Stimulated activated CD8-positive, alpha-beta memory T cell treated with anti-CD3 and anti-CD28 coated beads, Interleukin-7, amount 100 ng/mL, for 48 hours (primary cell): ENCODE measurements around the gene SOX14.

Experiments
- DNase-seq, 2 donors: peaks; one replicate each; pipeline ENCODE4 v3.0.0-alpha.2; 2020; ENCODE audit warnings: low read depth in 1 of 2; ENCODE audit errors: extremely low read depth in 1 of 2

SOX14 gene

GRCh38 chr3:137764001-137764433 is at the start of gene SOX14:
Gene SOX14, plus strand, starts transcription at chr3:137764315. Its CDS starts 470 bp downstream, at chr3:137764785.
- DNase-seq = no peak

DNA sequence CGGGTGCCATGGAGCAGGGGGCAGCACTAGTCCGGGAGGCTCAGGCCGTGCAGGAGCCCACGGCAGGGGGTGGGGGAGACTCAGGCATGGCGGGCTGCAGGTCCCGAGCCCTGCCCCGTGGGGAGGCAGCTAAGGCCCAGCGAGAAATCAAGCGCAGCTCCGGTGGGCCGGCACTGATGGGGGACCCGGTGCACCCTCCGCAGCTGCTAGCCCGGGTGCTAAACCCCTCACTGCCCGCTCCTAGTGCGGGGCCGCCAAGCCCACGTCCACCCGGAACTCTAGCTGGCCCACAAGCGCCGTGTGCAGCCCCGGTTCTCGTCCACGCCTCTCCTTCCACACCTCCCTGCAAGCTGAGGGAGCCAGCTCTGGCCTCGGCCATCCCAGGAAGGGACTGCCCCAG is 49.6 kb upstream of the SOX14 start:
- DNase-seq = no peak

GRCh38 chr3:137724240-137724639 is 39.9 kb upstream of the SOX14 start:
- DNase-seq = no peak

DNA sequence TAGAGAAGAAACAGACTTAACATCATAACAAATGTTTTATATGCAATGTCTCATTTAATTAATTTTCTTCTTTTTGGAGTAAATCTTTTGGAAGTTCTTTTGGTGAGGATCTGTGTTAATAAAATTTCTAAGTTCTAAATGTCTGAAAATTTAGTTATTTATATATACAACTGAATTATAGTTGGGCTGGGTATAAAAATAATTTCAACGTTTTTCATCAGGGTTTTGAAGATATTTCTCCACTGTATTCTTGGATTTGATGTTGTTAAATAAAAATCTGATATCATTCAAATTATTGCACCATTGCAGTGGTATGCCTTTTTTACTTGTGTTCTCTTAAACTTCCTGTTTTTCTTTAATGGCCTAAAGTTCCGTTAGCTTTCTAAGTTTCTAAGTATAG is 26.9 kb upstream of the SOX14 start:
- no peak for DNase-seq

DNA sequence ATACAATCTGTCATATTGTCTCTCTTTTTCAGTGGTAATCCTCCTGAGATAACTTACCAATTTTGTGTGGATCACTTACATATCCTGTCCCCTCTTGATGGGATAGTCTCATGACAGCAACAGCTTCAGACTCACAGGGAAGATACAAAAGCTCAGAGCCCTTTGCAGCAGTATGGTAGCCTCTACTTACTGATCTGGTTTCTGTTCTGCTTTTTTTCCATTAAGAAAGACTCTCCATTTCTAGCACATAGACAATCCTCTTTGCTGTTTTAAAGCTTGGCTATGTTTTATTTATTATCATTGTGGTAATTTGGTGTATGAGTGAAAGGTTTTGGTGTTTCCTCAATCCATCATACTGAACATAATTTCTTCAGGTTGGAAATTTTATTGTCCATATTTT is 25.4 kb upstream of the SOX14 start:
- no peak for DNase-seq

DNA sequence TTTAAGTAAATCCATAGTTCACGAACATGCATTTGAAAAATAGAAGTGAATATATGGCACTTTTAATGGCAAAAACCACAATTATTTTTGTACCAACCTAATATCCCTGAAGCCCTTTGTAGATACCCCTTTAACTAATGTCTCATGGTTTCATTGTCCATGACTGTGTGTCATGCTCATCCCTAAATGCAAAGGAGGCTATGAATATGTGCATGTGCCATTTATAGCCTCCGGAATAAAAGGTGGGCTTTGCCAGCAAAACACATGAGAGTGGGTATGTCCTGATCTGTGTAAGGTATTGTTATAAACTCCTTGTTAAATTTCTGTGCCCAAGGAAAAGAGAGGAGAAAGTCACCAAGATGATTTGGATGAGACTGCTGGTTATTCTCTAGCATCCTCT is 20.5 kb upstream of the SOX14 start:
- no peak for DNase-seq

- DNase-seq = no peak
These were observed 17.3 kb upstream of the SOX14 start for GRCh38 chr3:137746808-137747207.

DNA sequence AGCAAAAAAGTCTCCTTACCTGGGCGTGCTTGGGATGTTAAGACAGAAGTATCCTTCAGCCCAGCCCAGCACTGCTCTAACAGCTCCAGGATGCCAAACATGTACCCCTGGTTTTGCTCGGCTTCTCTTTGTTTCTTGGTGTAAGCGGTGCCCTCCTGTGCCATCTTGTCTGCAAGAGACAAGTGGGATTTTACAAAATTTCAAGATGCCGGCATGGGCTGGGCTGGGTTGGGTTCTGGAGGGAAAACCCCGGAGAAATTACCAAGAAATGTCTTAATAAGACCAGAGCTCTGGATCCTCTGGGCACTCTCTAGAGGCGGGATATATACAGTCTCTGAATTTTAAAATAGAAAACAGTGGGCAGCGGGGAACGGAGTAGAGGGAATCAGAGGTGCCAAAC is 4.6 kb upstream of the SOX14 start:
- DNase-seq = no peak

DNA sequence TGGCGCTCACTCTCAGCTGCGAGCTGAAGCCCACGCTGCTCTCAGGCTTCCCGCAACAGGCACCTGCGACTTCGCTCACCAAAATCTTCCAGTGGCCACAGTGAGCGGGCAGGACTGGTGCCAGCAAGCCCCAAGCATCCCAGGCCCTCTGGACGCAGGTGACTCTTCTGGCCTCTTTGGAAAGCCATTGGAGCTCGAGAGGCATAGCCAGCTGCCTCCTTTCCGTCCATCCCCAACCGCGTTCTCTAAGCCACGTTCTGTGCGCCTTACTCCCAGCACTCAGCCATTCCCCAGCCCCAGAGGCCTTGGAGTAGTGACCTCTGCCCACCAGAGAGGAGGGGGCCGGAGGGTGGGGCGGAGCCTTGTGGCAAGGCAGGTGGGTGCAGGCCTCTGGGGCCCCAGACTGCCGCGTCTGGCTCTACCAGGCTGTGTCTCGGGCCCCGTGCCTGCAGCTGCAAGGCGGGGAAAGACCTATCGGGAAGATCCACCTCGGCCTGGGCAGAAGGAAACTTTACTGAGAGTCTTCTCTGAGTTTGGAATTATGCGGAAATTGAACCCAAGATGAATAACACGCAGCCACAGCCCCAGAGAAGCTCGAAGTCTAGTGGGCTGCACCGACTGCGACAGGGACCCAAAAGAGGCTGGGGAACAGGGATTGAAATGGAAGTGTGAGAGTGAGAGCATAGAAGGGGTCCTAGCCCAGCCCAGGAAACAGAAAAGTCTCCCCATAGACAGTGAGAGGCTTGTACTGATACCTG is 3.6 kb upstream of the SOX14 start:
- DNase-seq = no peak

DNA sequence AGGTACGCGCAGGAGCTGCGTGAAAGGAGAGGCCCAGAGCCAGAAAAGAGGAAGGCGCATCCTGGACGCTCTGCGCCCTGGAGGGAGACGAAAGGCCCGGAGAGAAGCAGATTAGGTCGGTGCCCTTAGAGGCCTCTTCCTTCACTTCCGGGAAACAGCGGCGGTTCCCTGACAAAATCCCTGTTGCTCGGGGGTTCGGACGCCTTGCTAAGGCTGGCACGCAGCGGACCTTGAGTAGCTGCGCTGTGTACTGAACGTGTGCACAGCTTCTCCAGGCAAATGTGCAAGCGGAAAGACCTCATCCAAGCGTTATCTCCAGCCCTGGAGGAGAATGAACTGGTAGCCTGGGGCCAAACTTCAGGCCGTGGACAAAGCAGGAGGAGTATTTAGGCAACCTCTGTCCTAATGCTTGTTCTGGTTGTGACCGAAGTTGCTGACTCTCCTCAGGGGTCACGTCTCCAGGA is 3.0 kb upstream of the SOX14 start:
- DNase-seq = no peak

DNA sequence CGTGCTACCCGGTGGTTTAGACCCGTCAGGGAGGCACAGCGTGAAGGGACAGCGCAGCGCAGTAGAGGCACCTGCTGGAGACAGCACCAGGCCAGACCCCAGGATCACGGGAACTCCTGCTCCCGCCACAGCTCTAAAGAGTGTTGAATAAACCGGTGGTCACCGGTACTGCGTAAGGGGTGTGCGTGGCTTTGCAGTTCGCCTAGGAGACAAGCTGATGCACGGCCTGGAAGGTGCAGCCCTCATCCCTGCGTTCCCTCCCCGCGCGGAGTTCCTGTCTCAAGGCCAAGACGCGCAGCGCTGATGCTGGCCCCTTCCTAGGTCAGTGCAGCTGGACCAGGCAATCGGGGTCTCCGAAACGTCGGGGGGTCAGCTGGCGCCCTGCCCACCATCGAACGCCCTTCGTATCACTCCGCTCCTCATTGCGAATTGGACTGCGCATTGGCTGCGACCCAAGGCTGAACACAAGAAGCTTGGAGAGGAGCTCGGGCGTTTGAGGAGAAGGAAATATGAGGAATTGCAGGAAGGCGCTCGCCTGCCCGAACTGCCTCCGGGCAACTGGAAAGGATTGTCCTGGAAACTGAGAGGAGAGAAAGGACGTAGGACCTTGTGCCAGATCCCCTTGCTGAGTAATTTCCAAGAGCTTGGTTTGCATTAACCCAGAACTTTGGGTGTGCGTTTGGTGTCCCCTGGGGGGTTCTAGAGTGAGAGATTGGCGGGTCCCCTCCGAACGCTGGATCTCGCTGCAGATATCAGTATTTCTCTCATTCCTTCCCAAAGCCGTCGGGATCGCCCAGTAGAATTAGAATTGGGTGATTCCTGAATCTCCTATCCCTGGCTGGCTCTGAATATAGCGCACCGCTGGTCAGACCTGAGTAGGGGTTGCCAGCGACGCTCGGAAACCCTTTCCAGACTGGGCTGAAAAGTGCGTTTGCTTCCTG is 2.3 kb upstream of the SOX14 start:
- no peak for DNase-seq

- no peak for DNase-seq
These were observed 1.2 kb upstream of the SOX14 start for GRCh38 chr3:137762674-137763593.

DNA sequence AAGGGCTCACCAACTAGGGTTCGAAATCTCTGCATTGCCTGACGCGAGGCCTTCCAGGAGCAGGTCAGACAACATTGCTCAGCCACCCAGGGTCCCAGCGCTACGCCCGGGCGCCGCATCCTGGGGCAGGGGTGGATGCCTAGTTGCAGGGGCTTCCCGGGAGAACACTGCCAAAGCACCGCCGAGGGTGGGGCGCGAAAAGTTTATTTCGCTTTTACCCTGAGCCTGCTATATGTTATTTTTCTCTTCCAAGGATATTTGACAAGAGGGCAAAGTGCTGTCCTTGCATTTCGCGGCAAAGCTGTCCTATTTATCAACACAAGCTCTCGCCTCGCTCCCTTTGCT is 549 bp upstream of the SOX14 start:
- DNase-seq = no peak

DNA sequence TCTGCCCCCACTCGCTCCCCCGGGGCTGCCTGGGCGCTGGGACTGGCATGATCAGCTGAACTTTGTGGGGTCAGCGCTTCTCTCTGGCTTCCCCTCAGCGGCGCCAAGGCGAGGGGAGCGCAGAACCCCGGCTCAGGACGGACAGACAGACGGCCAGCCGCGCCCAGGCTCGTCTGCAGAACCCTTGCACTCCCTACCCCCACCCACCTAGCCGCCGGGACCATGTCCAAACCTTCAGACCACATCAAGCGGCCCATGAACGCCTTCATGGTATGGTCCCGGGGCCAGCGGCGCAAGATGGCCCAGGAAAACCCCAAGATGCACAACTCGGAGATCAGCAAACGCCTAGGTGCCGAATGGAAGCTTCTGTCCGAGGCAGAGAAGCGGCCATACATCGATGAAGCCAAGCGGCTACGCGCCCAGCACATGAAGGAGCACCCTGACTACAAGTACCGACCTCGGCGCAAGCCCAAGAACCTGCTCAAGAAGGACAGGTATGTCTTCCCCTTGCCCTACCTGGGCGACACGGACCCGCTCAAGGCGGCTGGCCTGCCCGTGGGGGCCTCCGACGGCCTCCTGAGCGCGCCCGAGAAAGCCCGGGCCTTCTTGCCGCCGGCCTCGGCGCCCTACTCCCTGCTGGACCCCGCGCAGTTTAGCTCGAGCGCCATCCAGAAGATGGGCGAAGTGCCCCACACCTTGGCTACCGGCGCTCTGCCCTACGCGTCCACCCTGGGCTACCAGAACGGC is 621 bp downstream of the SOX14 start:
- no peak for DNase-seq

DNA sequence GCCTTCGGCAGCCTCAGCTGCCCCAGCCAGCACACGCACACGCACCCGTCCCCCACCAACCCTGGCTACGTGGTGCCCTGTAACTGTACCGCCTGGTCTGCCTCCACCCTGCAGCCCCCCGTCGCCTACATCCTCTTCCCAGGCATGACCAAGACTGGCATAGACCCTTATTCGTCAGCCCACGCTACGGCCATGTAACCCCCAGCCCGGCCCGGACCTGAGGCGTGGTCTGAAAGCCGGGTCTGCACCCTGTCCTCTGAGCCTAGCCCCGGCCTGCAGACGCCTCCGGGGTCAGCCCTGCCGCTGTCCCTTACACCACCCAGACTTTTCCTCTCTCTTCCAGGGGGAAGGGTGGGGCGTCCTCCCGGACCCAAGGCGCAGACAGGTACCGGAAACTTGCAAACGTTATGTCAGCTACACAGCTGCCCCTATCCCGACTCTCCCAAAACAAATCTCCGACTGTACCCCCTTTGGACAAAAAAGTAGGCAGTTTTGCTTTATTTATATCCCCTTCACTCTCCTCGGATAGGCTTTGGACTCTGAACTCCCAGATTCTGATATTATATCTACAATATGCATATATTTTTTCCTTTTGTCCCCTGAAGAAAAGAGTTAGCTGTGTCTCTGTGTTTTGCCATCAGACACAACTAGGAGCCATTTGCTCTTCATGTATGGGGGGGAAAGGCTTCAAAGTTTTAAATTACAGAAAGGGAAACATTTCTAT is 1.4 kb downstream of the SOX14 start:
- DNase-seq = no peak

GRCh38 chr3:137766041-137766875 is 2.1 kb downstream of the SOX14 start:
- DNase-seq = no peak

- no peak for DNase-seq
These were observed 2.9 kb downstream of the SOX14 start for GRCh38 chr3:137766876-137767537.
